Peyer's patch (tissue), 4 donors: Measurements from ENCODE around the gene ARRDC1.

Experiments
- POLR2A ChIP-seq, 2 donors: fragments of 450-650 bp; IDR thresholded peaks; one replicate each; pipeline ENCODE4 v1.5.1; 2017; ENCODE audit warnings: antibody characterized with exemption in 2 of 2, mild to moderate bottlenecking in 2 of 2, moderate library complexity in 2 of 2
- TF ChIP-seq, protein P1 (sequence below), 6 experiments: fragments of 450-650 bp in 4 of 6; fragments of 200-600 bp in 2 of 6; sonication (generic) in 1 of 6; IDR thresholded peaks; one replicate each; pipeline ENCODE4 v1.5.1; 2017 to 2019; ENCODE audit warnings: antibody characterized with exemption in 6 of 6, mild to moderate bottlenecking in 3 of 6, moderate library complexity in 1 of 6

DNA sequence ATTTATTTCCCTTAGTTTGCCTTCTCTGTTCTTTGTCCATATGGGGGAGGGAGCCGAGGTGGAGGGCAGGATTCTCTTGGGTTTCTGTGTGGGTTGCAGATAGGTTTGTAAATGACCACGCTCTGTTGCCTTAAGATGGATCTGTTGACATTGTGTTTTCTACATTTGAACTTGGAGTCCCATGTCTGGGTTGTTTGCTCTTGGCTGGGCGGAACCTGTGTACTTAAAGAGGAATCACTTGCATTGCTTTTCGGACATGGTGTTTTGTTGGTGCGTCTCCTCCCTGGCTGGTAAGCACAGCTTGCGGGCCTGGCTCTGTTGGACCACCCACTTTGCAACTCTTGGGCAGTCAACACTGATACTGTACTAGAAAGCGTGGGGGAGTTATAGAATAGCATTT, 59.2 kb downstream of the ARRDC1 start:
- TF ChIP-seq, protein P1, sequence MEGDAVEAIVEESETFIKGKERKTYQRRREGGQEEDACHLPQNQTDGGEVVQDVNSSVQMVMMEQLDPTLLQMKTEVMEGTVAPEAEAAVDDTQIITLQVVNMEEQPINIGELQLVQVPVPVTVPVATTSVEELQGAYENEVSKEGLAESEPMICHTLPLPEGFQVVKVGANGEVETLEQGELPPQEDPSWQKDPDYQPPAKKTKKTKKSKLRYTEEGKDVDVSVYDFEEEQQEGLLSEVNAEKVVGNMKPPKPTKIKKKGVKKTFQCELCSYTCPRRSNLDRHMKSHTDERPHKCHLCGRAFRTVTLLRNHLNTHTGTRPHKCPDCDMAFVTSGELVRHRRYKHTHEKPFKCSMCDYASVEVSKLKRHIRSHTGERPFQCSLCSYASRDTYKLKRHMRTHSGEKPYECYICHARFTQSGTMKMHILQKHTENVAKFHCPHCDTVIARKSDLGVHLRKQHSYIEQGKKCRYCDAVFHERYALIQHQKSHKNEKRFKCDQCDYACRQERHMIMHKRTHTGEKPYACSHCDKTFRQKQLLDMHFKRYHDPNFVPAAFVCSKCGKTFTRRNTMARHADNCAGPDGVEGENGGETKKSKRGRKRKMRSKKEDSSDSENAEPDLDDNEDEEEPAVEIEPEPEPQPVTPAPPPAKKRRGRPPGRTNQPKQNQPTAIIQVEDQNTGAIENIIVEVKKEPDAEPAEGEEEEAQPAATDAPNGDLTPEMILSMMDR (IDR thresholded peaks at IDR 0.05) = no peak
- TF ChIP-seq POLR2A (IDR thresholded peaks at IDR 0.05) = no peak
